GM21723 (cell line): ENCODE data around the gene COL2A1.

Experiments used
- ATAC-seq: cut with Tn5 transposase; IDR thresholded peaks from one replicate; pipeline ENCODE4 v1.9.1; 2021; ENCODE audit warnings: mild to moderate bottlenecking, moderate library complexity; ENCODE audit not compliant: unreplicated experiment

The COL2A1 gene

DNA sequence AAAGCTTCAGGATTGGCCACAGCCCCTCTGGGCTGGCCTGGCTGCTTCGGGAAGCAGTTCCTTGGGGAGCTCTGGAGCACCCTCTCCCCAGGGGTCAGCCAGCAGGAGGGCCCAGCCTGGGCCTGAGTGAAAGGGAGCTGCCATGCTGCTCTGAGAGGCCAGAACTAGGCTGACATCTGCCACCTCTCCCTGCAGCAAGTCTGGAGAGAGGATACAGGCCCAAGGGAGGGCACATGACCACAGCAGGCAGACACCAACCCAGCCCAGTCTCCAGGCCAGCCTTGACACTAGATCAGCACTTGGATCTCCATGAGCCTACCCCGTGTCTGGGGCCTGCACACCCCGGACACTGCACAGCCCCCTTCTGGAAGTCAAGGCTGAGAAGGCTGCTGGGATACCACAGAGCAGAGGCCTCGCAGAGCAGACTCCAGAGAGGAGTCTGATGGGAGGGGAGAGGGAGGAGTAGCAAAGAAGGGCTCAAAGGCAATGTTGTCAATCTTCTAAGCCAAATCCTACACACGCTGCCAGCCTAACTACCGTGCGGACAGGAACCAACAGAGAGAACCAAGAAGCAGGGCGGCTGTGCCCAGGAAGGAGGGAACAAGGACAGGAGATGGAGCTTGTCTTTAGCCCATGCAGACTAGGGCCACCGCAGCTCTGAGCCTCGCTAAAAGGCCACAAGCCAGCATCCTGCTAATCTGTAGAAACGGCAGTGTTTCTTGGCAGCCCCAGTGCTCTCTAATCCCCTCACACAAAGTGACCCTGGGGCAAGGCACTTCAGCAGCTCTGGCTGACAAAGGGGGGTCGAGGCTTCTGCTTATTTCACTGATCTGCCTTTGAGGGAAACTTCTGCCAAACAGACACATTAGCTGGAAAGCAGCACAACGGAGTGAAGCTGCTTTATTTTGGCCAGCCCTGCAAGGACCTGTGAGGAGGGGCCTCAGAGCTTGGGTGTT, 12.9 kb downstream of the COL2A1 start:
- ATAC-seq, result no peak

DNA sequence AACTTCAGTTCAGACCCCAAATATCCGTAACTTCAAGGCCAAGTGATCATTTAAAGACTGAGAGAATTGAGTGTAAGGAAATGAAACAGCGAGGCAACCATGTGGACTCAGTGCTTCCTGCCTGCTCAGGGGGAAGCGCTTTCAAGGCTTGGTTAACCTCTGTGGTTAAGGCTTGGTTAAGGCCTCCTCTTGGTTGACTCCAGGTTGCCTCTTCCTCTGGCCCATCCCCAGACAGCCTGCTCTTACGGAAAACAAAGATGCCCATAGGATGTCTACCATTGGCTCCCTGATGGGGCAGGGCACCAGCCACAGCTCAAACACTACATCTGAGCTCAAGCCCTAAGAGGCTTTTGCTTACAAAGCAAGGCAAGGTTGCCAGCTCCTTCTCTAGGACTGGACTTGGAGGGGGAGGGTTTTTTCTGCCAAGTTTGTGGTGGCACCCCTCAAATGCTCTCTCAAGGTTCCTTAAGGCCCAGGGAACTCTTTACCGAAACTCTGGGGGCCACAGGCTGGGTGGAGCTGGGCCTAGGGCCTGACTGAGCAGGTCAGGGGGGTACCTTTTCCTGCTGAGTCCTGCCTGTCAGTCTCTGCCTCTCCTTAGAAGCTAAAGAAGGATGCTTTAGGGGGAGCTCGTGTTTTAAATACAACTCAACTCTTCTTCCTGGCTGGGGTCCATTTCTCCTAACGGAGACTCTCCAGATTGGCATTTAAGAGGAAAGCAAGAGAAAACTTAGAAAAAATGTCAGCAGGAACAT, 13.7 kb downstream of the COL2A1 start:
- peak; percentile 90 for ATAC-seq

DNA sequence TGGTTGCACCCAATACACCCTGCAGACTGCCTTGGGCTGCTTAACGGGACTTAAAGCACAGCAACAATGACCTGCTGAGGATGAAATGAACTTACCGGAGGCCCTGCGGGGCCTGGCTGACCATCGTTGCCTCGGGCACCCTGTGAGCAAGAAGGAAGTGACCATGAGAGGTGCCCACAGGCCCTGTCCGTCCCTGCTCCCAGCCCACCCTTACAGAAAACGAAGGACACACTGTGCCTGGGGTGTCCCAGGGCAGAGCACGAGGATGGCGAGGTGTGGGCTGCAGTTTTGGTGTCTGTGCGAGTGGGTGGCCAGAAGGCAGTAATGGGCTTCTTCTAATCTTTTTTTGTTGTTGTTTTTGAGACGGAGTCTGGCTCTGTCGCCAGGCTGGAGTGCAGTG, 14.6 kb downstream of the COL2A1 start:
- no peak for ATAC-seq

- no peak for ATAC-seq
Observed at GRCh38 chr12:47989023-47989417, 15.3 kb downstream of the COL2A1 start.

DNA sequence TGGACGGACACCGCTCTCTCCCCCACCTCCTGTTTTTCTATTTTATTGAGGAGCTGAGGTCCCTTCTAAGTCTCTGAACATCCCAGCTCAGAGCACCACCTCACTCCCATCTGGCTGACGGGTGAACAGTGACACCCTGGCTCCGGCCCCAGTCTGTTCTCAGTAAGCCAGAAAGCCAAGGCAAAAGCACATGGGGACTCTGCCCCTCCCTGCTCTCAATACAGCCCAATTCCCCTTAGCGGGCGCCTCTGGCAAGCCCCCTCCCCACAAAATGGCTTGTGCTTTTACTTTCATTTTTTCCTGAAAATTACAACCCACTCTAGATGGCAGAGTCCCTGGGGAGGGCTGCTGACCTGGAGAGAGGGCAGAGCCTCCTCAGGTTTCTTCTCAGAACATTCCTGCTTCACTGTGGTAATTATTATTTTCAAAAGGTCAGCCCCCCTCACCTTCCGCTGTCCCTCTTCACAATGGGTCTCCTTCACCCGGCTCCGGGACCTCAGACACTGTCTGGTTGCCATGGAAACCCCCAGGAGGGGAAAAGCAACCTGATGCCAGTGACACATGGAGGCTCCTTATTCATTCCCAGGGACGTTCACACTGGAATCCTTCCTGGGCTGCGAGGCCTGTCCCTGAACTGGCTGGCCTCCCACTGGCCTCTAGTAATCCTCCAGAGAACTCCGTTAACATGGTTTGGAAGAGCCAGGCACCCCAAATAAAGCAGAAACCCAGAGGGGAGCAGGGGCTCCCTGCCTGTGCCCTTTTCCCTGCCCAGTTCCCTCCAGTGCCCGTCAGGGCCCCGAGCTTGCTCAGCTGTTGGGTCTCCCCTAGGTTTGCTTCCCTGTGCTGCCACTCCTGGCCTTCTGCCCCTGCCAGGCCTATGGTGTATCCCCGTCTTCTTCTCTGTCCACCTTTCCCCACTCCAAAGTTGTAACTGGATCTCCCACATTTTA, 15.9 kb downstream of the COL2A1 start:
- ATAC-seq, result no peak

GRCh38 chr12:47987411-47988072, 16.7 kb downstream of the COL2A1 start:
- ATAC-seq, result no peak

DNA sequence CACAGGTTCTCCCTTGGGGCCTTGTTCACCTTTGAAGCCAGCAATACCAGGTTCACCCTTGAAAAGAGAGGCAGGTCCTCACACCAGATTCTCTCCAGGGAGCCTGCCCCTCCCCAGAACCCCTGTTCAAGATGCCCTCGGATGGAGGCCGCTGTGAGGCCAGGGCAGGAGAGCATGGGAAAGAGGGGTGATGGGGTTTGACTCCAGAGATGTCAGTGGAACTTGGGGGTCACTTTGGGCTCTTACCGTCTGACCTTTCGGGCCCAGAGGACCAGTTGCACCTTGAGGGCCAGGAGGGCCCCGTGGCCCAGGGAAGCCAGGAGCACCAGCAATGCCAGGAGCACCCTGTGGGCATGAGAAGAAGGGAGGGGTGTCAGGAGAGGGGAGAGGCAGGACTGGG, 17.4 kb downstream of the COL2A1 start:
- no peak for ATAC-seq

- ATAC-seq, result no peak
Observed at GRCh38 chr12:47986291-47986660, 18.0 kb downstream of the COL2A1 start.

DNA sequence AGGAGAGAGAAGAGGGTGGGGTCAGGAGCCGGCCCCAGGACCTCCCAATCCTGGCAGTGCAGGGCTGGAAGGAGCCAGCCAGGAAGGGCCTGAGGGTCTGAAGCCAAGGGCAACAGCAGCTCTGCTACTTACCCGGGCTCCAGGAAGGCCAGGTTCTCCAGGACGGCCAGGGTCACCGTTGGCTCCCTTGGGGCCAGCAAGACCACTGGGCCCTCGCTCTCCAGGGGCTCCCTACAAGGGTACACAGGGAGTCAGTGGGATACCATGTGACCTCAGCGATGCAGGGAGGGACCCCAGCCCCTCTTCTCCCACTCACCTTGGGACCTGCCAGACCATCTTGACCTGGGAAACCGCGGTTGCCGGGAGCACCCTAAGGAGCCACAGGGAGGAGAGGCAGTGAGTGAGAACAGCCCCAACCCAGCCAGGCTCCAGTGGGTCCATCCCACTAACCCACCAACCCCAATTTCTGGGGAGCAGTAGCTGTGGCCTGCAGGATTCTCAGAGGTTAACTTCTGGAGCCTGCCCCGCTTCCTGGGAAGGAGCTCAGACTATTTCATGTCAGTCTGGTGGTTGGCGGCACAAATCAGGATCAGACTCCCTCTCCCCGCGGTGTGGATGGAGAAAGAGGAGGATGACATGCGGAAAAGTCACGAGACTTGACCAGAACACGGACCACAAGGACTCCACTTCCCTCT, 18.5 kb downstream of the COL2A1 start:
- ATAC-seq, result no peak

DNA sequence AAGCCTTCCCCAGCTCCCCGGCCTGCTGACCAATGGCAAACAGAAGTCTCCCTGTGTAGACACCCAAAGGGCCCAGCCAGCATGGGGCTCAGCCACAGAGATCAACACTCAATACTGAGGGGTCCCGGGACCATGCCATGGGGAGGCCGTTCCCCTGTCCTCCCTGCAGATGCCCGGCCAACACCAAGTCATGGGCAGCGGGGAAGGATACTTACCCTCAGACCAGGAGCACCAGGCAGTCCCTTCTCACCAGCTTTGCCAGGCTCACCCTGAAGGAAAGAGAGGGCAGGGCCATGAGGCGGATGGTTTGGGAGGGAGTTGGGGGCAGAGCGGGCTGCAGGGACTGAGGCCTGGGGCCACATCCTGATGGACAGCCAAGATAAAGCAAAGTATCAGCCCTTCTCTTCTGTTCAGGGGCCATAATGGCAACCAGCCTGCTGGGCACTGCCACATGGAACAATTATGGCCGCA, 19.9 kb downstream of the COL2A1 start:
- no peak for ATAC-seq

GRCh38 chr12:47983541-47984115, 20.6 kb downstream of the COL2A1 start:
- ATAC-seq, result no peak

DNA sequence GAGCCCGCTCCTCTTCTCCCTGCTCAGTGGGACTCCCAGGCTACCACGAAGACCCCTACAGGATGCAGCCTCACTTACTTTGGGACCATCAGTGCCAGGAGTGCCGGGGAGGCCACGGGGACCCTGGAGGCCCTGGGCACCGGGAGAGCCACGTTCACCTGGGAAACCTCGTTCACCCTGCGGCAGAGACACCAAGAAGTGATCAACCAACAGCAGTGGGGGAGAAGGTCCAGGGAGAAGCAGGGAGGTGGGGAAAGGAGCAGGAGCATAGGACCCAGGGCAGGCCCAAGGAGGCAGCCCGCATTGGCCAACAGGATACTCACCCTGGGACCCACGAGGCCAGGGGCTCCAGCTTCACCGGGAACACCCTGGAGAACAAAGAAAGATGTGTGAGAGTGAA, 21.5 kb downstream of the COL2A1 start:
- no peak for ATAC-seq

GRCh38 chr12:47982311-47982710, 22.0 kb downstream of the COL2A1 start:
- no peak for ATAC-seq

DNA sequence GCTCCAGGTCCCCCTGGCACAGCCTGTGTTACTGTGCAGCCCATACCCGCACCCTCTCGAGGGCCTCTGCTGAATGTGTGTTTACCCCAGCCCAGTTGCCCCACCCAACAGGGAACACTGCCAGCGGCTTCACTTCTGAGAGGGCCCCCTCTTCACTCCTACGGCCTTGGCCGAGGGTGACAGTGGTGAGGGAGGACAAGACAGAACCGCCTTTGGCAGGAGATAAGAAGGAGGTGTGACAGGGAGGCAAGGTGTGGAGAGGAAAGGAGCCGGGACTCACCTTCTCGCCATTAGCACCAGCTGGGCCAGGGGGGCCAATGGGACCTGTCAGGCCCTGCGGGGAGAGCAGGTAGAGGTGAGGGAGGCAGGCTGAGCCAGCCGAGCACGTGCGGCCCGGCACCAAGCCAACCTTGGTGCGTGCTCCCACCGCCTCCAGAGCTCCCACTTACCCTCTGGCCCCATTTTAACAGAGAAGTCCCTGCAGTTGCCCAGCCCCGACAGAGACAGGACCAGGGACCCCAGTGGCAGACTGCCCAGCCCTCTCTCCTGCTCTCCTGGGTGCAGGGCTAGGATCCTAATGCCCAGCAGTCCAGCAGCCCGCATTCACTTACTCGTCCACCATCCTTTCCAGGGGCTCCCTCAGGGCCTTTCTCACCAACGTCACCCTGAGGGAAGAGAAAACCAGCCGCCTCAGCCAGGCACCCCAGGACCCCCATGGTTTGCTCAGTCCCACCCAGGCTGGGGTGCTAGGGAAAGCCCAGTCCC, 22.6 kb downstream of the COL2A1 start:
- ATAC-seq, result no peak

- no peak for ATAC-seq
Observed at GRCh38 chr12:47980779-47981495, 23.3 kb downstream of the COL2A1 start.

- no peak for ATAC-seq
Observed at GRCh38 chr12:47980197-47980596, 24.1 kb downstream of the COL2A1 start.

- ATAC-seq, result no peak
Observed at GRCh38 chr12:47979686-47980085, 24.6 kb downstream of the COL2A1 start.

- ATAC-seq, result no peak
Observed at GRCh38 chr12:47979166-47979565, 25.1 kb downstream of the COL2A1 start.
